Stomach (tissue), 4 donors: ENCODE data around the gene IGBP1.

ENCODE experiments used
- EP300 ChIP-seq: sonication (generic); formaldehyde crosslinking; IDR thresholded peaks from one replicate; pipeline ENCODE4 v1.6.1; 2017; ENCODE audit warnings: antibody characterized with exemption
- POLR2A ChIP-seq, 4 donors: fragments of 450-650 bp; IDR thresholded peaks; one replicate each; pipeline ENCODE4 v1.6.1; 2016; ENCODE audit warnings: antibody characterized with exemption in 4 of 4, control low read depth in 2 of 4, mild to moderate bottlenecking in 1 of 4, moderate library complexity in 1 of 4
- POLR2AphosphoS5 ChIP-seq, 3 donors: sonication (generic); formaldehyde crosslinking; IDR thresholded peaks; one replicate each; pipeline ENCODE4 v1.6.1; 2016; ENCODE audit warnings: antibody characterized with exemption in 3 of 3
- TF ChIP-seq, protein P1 (sequence below), 7 experiments: fragments of 450-650 bp in 4 of 7; fragments of 200-600 bp in 3 of 7; sonication (generic) in 3 of 7; IDR thresholded peaks; one replicate each; pipeline ENCODE4 v1.5.1; 2016 to 2019; ENCODE audit warnings: antibody characterized with exemption in 7 of 7, control low read depth in 2 of 7, mild to moderate bottlenecking in 1 of 7

DNA sequence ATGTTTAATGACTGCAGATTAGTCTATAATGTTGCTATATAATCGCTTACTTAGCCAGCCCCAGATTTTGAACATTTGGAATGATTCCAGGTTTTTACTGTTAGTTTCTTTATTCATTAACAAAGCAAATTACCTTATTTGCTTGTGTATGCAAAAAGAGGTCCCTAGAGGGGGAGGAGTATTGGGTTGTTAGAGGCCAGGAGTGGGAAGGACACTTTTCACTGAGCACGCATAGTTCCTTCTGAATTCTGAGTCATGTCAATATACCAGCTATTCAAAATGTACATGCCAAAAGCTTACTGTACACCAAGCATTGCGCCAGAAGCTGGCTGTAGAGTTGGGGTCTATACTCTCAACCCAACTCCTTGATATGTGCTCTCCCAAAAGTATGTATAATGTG is 39.0 kb downstream of the IGBP1 start:
- TF ChIP-seq, protein P1, sequence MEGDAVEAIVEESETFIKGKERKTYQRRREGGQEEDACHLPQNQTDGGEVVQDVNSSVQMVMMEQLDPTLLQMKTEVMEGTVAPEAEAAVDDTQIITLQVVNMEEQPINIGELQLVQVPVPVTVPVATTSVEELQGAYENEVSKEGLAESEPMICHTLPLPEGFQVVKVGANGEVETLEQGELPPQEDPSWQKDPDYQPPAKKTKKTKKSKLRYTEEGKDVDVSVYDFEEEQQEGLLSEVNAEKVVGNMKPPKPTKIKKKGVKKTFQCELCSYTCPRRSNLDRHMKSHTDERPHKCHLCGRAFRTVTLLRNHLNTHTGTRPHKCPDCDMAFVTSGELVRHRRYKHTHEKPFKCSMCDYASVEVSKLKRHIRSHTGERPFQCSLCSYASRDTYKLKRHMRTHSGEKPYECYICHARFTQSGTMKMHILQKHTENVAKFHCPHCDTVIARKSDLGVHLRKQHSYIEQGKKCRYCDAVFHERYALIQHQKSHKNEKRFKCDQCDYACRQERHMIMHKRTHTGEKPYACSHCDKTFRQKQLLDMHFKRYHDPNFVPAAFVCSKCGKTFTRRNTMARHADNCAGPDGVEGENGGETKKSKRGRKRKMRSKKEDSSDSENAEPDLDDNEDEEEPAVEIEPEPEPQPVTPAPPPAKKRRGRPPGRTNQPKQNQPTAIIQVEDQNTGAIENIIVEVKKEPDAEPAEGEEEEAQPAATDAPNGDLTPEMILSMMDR (IDR thresholded peaks at IDR 0.05): no peak
- TF ChIP-seq POLR2A (IDR thresholded peaks at IDR 0.05) (no peak), EP300 (no peak), POLR2AphosphoS5 (IDR thresholded peaks at IDR 0.05) (no peak)
